HepG2 (cell line): ENCODE results near the gene SDF2. TPM values are rescaled to one million over a fixed set of nuclear protein-coding genes. Genes with fewer than 3 reads are reported as not detected.

Experiments used
- AGO2 ChIP-seq: fragments of 200-400 bp; formaldehyde crosslinking; optimal IDR thresholded peaks from 2 replicates; pipeline ENCODE3; 2017; ENCODE audit warnings: mild to moderate bottlenecking, low read depth, low read length, moderate library complexity
- ELF4 ChIP-seq: sonication (generic); formaldehyde crosslinking; IDR thresholded peaks from 2 replicates; pipeline ENCODE4 v1.5.0; 2020; ENCODE audit warnings: missing genetic modification reagents, mild to moderate bottlenecking, moderate library complexity, borderline replicate concordance
- HNF1B ChIP-seq: sonication (generic); formaldehyde crosslinking; IDR thresholded peaks from 2 replicates; pipeline ENCODE4 v1.5.1; 2020; ENCODE audit warnings: mild to moderate bottlenecking, moderate library complexity, missing genetic modification reagents
- KDM5A ChIP-seq: fragments of 200-600 bp; sonication (generic); IDR thresholded peaks from 2 replicates; pipeline ENCODE4 v1.7.0; 2018; ENCODE audit warnings: antibody characterized with exemption, mild to moderate bottlenecking, low read length, borderline replicate concordance
- KMT2A ChIP-seq: sonication (generic); formaldehyde crosslinking; IDR thresholded peaks from 2 replicates; pipeline ENCODE4 v1.4.0; 2020; ENCODE audit warnings: missing genetic modification reagents
- MATR3 ChIP-seq: sonication (generic); formaldehyde crosslinking; IDR thresholded peaks from 2 replicates; pipeline ENCODE4 v1.4.0; 2020; ENCODE audit warnings: missing genetic modification reagents
- MBNL3 ChIP-seq: fragments of 250-450 bp; sonication (Bioruptor Pico); conservative IDR thresholded peaks from 2 replicates; pipeline ENCODE4 v1.8.0; 2022; ENCODE audit warnings: mild to moderate bottlenecking, inconsistent platforms
- MTA1 ChIP-seq: sonication (generic); formaldehyde crosslinking; IDR thresholded peaks from 2 replicates; pipeline ENCODE4 v1.4.0; 2020; ENCODE audit warnings: missing genetic modification reagents, mild to moderate bottlenecking, borderline replicate concordance
- PHF21A ChIP-seq: sonication (generic); formaldehyde crosslinking; IDR thresholded peaks from 2 replicates; pipeline ENCODE4 v1.5.0; 2020; ENCODE audit warnings: mild to moderate bottlenecking, missing genetic modification reagents
- ZNF512 ChIP-seq: sonication (generic); formaldehyde crosslinking; IDR thresholded peaks from 2 replicates; pipeline ENCODE4 v1.4.0; 2020; ENCODE audit warnings: mild to moderate bottlenecking, missing genetic modification reagents
- ZNF782 ChIP-seq: sonication (generic); formaldehyde crosslinking; IDR thresholded peaks from 2 replicates; pipeline ENCODE4 v1.4.0; 2020; ENCODE audit warnings: missing genetic modification reagents, mild to moderate bottlenecking, borderline replicate concordance
- ZSCAN25 ChIP-seq: sonication (generic); formaldehyde crosslinking; IDR thresholded peaks from 2 replicates; pipeline ENCODE4 v1.8.0; 2022; ENCODE audit warnings: mild to moderate bottlenecking, missing genetic modification reagents
- polyA plus RNA-seq, 8 experiments: library from polyadenylated mRNA; depleted of rRNA in 3 of 8; stranded (reverse) in 7 of 8; unstranded in 1 of 8; fragments of >200 nt; fragmentation: Illumina TruSeq in 4 of 8; extraction: Trizol in 4 of 8; gene quantifications; 2 replicates each; pipeline versions ENCODE4 v1.2.1 to v1.2.3, GENCODE V29; 2011 to 2016; ENCODE audit warnings: low read depth in 4 of 8, missing spikeins in 1 of 8, mixed read lengths in 1 of 8; ENCODE audit not compliant: insufficient read depth in 1 of 8
- total RNA-seq, 5 experiments: library from RNA; depleted of rRNA; stranded (reverse); fragments of >200 nt; fragmentation: Illumina TruSeq; extraction: Trizol; gene quantifications; 2 replicates each; pipeline ENCODE4 v1.2.3, GENCODE V29; 2016; ENCODE audit warnings: low read depth in 1 of 5

The SDF2 gene
- total and polyA plus RNA-seq, 2 of the 13 experiments (the other 11 are each of a cell fraction or from before 2014, with no cell fraction given) = 58.2 to 58.4 TPM

GRCh38 chr17:28702026-28702751 lies 40.5 kb upstream of the SDF2 start (continued):
- no peak for TF ChIP-seq ZNF512
- TF ChIP-seq HNF1B (CRISPR knock-in tag) = no peak
- no peak for TF ChIP-seq KDM5A
- no peak for TF ChIP-seq ZNF782 (CRISPR knock-in tag)
- TF ChIP-seq AGO2 = peak; percentile 43
- TF ChIP-seq MTA1 (CRISPR knock-in tag) = no peak
- TF ChIP-seq KMT2A = no peak
- no peak for TF ChIP-seq MATR3 (CRISPR knock-in tag)
- TF ChIP-seq ZSCAN25 (CRISPR knock-in tag) = no peak
- TF ChIP-seq MBNL3 (CRISPR knock-in tag) = no peak
- TF ChIP-seq PHF21A (CRISPR knock-in tag) = peak; percentile 20; the same call in 1 of the 2 replicates
- TF ChIP-seq ELF4 (CRISPR knock-in tag) = no peak
